Stimulated activated CD4-positive, alpha-beta T cell treated with anti-CD3 and anti-CD28 coated beads, Interleukin-4, amount 100 ng/mL, for 24 hours (primary cell): ENCODE measurements around the gene WFIKKN2.
"Not testable (repeated sequence)": the region's sequence is repeated elsewhere in the genome, so short reads cannot be mapped to it uniquely, and the experiment has no call there.

ENCODE experiments used
- DNase-seq: peaks from one replicate; pipeline ENCODE4 v3.0.0-alpha.2; 2020

Gene WFIKKN2

DNA sequence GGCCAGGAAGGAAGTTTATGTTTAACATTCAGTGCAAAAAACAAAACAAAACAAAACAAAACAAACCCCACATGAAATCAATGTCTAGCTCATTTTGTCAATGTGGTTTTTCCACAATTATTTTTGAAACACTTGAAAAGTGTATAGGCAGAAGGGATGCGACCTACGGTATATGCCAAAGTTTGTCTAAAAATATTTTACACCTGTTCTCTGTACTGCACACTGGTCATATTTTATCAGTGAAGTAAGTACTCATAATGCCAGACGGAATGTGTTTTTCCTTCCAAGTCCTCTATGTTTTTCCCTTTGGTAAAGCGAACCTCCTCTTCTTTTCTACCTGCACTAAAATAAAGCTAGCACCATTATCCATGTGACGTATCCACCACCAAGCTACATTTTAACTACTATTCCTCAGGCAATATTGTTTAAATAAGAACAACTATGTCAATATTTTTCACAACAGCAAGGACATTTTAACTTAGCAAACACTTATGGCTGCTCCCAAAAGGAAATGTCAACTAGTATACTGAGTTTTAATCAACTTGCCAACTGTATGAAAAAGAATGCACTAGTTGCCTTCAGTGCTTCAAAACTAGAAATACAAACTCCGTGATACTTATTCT is 20.4 kb downstream of the WFIKKN2 start:
- no peak for DNase-seq

DNA sequence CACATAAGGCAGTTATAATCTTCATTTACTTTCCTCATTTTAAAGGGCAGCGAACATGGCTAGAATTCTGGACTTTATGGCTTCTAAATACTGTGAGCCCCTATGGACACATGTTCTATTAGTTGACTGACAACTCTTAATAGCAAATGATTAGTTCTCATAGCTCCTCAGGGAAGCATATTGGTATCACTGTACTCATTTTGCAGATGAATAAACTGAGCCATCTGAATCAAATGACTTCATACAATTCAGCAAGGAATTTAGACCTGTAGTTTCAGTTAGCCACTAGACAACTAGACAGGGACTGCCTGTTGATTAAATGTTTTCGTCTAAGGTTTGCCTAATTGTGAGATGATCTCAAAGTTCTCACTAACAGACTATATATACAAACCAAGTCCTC is 21.0 kb downstream of the WFIKKN2 start:
- DNase-seq, result no peak

DNA sequence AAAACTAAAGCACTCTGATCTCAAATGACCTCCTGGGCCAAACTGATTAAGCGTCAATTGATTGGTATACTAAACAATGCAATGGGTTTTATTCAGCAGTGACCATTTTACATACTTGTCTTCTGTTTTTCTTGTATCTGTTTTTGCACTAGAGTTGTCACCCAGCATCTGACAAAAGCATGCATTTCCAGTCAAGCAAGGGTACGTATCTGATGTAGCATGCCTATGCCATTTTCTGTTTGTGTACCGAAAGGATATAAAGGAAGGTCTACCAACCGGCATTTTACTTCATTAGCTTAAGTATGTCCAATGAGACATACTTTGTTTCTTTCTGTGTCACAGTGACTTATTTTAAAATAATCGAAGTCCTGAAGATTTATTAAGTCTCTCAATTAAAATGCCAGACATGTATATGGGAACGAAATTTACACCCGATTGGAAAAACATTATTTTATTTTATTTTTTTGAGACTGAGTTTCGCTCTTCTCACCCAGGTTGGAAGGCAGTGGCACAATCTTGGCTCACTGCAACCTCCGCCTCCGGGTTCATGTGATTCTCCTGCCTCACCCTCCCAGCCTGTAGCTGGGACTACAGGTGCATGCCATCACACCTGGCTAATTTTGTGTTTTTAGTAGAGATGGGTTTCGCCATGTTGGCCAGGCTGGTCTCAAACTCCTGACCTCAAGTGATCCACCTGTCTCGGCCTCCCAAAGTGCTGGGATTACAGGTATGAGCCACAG is 23.3 kb downstream of the WFIKKN2 start:
- no peak for DNase-seq

DNA sequence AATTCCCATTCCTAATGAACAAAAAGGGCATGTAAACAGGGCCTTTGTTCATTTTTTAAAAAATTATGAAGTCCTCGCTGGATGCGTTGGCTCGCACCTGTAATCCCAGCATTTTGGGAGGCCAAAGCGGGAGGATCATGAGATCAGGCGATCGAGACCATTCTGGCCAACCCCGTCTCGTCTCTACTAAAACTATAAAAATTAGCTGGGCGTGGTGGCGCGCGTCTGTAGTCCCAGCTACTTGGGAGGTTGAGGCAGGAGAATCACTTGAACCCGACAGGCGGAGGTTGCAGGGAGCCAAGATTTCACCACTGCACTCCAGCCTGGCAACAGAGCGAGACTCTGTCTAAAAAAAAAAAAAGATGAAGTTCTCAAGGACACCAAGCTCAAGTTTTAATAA is 24.3 kb downstream of the WFIKKN2 start:
- DNase-seq, result not testable (repeated sequence)

DNA sequence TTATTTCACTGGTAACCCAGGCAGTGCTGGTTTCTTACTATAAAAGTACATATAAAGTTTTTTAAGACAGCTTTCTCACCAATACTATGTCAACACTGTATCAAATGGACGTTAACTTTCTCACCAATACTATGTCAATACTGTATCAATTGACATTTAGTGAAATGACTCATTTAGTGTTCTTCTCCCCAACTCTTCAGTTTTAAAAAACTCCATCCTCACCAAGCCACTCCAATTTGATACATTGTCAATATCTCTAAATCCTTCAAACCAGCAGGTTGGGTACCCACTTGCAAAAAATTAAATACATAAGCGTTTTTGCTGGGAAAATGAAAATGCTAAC is 25.9 kb downstream of the WFIKKN2 start:
- no peak for DNase-seq

DNA sequence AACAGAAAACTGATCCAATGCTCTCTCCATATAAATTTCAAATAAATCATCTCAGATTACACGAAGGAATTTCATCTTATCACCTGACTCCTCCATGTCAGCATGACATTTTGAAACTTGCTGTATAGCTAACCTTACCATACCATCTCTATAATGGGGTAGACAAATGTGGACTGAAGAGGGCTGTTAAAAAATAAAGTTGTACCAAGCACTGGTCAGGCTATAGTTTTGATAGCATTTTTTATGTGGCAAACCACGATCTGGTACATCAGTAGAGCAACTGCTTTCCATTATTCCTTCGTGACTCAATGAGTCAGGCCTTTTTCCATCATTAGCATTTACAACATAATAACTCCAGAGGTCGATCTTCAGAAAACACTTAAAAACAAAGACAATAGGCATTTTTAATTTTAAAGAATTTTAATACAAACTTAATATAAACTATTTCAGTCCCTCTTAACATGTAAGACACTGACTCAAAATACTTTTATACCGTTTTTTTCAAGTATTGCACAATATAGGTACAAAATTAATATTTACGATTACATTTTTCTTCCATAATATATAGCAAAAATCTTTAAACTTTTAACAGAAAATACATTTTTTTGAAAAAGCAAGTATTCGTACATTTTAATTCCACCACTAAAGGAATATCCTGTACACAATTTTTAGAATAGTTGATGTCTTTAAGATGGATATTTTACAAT is 26.6 kb downstream of the WFIKKN2 start:
- no peak for DNase-seq

DNA sequence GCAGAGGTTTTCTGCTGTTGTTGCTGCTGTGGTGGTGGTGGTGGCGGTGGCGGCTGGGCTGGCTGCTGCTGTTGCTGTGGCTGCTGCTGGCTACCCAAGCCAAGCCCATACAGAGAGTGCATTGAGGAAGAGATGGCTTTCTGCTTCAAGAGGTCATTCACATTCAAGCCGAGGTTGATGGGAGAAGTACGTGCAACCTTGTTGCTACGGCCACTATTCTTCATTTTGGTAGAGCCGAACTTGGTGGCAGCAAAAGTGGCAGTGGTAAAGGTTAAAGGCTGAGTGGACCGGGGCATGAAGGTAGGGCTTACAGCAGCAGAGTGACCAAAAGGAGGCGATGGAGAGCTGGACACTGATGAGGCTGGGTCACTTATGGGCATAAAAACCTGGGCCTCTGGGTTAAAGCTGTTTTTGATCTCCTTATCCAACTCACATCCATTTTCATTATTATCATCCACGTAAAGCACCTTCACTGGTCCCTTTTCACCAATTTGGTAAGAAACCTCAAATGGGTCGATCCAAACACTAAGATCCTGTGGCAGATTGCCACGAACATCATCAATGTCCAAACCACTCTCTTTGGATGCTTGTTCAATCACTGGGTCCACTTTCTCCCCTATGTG is 27.9 kb downstream of the WFIKKN2 start:
- peak; percentile 50 for DNase-seq

DNA sequence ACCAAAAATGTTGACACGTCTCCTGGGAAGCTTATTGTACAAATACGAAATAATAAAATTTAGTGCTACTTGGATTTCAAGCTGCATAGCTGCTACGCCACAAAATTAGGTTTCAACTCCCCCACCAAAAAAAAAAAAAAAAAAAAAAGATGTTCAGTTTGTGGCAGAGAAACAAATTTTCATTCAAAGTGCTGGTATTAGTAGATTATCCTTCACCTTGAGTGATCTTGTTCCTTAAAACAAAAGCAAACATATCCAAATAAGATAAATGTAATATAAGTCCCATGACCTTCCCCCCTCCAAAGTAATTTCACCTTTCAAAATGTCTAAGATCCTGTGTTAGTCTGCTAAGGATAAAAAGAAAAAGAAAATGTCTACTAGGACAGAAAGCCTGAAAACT is 28.5 kb downstream of the WFIKKN2 start:
- no peak for DNase-seq

DNA sequence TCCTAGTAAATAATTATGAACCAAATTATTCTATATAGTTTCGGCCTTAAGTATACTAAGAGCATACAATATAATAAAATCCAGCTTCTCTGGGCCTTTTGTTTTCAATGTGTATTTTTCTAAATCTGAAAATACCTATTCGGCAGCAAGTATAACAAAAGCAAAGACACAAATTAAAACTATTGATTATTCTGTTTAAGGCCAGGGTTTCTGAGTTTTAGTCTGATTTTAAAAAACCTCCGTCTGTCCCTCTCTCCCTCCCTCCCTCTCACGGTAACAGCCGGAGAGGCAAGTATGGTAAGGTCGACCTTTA is 29.3 kb downstream of the WFIKKN2 start:
- peak; percentile 20 for DNase-seq

DNA sequence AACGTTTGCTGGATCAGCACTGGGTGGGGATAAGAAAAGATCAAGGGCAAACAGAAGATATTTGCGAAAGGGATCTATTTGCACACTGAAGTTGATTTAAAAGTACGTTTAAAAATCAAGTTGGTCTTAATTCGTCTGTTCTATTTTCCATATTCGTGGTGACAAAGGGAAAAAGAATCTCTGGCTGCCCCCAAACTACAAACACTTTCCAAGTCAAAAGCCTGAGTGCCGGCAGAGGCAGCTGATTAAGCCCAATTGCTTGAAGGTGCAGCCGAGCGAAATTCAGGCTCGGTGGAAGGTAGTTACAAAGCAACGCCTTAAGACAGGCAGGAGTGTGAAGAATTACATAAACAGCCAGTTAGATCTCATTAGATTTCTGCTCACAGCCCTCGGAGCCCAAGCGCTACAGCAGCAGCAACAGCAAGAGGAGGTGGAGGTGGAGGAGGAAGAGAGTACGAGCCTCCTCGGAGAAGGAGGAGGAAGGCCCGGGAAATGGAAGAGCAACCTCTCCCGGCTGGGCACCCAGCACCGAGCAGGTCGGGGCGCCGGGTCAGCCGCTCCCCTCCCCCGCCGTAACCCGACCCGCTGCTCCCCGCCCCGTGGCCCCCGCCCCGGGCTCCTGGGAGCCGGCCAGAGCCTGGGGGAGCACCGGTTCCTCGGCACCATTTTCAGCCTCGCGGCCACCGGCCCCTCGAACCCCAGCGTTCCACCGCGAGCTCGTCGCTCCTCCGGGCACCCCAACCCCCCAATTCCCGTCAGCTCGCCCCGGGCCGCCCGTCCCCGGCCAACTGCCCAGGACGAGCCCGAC is 29.9 kb downstream of the WFIKKN2 start:
- peak; percentile 42 for DNase-seq

DNA sequence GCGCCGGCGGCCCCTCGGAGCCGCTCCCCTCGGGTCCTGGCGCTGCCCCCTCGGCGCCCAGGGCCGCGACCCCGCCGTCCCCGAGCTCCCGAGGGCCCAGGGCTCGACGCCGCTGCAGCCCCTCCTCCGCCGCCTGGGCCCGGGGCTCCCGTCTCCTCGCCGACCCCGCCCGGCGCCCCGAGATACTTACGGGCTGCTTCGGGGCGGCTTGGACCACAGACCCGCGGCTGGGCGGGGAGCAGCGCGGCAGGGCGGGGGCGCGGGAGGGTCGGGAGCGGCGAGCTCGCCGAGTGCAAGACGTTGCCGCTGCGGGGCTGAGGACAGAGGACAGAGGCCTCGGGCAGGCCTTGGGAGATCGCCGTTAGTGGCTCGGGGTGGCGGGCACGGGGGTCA is 30.5 kb downstream of the WFIKKN2 start:
- no peak for DNase-seq

DNA sequence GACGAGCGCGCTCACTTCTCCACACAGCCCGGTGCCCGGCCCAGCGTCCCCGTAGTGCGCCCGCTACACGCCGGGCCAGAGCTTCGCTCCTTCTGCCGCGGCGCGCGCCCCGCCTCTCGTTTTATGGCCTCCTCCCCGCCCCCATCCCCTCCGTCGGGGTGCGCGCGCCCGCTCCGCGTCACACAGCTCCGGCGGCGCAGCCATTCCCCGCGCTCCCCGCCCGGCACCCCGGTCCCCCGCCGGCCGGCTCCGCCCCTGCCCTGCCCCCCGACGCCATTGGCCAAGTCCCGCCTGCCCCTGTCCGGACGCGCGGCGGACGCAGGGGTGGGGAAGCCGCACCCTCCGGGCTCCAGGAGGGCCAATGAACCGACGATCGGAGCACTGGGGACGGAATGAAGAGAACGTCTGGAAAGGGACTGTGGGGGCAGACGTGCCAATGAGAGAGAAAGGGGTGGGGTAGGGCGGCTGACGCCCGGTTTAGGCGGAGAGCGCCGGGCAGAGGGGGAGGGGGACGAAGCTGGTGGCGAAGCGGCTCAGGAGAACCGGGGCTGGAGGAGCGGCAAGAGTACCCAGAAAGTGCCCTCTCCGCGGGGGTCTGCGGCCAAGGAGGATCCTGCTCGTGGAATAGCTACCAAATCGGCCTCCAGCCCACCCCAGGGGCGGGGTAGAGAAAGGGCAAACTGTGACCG is 31.0 kb downstream of the WFIKKN2 start, which contains the start of gene TOB1:
TOB1 (minus strand) TSS at position 94 of the 689 bp plus-strand sequence. CDS start 2,337 bp downstream, outside the sequence.
- peak; percentile 95 for DNase-seq

DNA sequence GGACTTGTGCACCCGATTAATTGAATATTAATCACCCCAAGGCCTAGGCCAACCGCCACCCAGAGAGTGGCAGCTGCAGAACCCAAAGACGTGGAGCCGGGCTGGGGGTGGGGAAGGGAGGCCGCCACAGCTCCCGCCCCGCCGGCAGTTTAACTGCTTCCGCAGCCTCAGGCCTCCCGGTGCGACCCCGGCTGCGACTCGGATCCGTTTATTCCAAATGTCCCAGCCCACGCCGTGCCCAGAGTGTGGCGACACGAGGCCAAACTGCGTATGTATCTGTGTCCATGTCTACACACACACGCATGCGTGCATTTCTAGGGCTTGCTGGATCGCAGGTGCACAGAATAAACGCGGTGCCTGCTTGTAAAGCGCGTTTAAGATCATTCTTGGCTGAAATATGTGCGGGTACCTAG is 31.6 kb downstream of the WFIKKN2 start:
- DNase-seq, result peak; percentile 70

DNA sequence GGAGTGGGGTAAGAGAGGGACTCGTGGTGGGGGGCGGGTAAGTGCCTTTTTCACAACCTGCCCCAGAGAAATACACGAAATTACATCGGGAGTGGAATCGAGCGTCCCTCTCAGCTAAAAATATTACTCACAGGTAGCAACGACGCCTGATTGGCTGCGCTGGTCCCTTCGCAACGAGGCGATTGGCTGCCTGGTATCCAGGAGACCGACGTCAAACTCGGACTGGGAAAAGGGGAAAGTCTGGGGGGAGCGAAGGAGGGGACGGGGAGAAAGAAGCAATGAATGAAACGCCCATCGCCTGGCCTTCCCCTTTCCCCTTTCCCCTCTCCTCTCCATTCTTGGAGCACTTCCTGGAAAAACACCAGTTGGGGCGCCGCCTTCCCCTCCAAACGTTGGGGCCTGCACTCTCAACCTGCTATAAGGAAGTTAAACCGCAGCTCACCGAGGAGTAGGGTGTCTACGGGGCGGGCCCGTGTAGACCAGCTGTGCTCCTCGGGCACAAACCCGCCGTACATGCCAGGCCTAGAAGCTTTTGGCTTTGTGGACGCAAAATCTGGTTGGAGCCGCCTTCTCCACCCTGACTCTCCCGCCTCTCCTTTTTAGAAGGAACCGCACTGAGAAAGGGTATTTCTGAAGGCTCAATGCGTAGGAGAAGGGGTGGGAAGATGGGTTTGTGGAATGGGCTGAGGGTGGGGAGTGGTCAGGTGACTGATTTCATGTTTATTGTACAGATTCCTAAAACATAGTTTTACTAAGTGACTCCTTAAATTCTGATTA is 32.2 kb downstream of the WFIKKN2 start:
- DNase-seq, result peak; percentile 88

DNA sequence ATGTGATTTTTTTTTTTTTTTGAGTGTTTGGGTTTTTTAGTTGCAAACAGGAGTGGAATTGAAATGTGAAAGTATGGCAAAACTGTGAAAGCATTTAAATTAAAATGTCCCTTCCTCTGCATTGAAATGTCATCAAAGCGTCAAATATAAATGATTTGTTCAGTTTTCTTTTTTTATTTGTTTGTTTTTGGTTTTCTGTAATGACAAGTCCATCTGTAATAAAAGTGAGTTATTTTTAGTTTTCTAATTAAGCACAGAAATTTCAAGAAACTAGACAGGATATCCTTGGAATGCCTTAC is 32.7 kb downstream of the WFIKKN2 start:
- DNase-seq, result no peak

DNA sequence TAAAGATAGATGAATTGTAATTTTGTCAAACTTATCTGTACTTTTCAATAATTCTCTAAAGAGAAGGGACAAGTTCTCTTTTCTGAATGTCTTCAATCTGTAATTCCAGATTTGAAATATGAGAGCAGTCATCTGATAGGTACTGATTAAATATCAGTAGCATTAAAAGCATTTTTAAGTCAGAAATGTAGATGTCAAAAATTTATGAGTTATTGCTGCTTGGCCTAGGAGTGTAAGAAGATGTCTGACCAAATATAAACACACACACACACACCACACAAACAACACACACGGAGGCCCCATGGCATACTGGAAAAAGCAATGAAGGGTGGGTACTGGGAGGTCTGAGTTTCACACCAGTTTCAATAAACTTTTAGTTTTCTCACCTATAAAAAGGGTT is 33.2 kb downstream of the WFIKKN2 start:
- DNase-seq, result no peak

DNA sequence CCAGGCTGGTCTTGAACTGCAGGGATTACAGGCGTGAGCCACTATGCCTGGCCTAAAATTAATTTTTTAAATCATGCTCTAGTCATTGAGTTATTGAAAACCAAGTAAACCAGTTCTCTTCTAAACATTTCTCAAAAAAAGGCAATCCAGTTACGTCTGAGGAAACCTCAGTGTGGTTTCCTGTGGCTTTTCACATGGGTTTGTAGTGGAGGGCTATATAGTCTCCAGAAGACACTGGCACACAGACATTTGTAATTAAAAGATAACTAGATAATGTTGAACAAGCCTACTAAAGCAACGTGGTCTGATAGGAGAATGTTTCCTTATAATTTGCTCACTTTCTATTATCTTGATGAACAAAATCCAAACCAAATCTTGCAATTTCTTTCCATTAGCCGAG is 36.0 kb downstream of the WFIKKN2 start:
- DNase-seq, result peak; percentile 24

DNA sequence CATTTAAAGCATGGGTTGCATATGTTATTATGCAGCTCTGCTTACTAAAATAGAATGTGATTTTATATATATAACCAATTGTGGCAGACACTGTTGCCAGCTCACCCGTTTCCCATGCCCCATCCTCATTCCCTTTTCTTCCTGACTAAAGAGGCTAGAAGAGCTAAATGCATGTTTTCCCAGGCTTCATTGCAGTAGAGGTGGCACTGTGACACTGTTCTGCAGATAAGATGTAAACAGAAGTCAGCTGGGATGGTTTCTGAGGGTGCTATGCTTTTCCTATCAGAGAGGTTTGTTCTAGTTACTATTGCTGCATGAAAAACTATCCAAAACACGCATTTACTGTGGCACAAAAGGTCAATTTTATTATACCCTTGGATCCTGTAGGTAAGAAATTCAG is 36.5 kb downstream of the WFIKKN2 start:
- no peak for DNase-seq

DNA sequence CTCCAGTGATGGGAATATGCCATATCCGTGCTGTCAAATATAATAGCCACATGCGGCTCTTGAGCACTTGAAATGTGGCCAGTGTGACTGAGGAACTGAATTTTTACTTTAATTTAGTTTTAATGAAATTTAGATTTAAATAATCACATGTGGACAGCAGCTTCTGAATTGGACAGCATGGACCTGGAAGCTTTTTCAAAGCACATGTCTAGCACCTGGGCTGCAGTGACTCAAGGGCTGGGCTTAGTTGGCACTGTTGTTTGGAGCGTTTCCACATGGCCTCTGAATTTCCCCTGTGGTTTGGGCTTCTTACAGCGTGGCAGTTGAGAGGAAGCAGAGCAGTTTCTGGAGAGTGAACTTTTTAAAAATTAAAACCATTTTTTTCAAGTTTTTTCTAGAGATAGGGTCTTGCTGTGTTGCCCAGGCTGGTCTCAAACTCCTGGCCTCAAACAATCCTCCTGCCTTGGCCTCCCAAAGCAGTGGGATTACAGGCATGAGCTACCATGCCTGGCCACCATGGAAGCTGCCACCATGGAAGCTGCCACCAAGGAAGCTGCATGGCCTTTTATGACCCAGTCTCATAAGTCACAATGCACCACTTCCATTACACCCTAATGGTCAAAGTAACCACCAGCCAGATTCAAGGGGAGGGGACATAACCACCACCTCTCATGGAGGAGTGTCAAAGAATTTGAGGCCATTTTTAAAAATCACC is 37.5 kb downstream of the WFIKKN2 start:
- peak; percentile 59 for DNase-seq

DNA sequence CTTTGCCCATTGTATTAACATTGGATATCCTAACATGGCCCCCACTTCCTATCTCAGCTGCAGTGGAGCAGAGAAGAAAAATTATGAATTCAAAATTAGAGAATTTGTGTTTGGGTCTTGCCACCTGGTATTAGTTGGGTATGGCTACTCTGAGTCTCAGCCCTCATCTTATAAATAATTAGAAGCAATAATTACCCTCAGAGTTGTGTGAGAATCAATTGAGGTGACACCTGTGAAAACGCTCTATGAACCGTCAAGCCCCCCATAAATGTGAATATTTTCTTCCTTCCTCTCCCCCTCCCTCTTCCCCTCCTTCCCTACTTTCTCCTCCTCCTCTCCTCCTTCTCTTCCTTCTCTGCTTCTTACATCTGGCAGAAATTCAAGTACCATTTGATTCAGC is 39.7 kb downstream of the WFIKKN2 start:
- DNase-seq, result no peak

DNA sequence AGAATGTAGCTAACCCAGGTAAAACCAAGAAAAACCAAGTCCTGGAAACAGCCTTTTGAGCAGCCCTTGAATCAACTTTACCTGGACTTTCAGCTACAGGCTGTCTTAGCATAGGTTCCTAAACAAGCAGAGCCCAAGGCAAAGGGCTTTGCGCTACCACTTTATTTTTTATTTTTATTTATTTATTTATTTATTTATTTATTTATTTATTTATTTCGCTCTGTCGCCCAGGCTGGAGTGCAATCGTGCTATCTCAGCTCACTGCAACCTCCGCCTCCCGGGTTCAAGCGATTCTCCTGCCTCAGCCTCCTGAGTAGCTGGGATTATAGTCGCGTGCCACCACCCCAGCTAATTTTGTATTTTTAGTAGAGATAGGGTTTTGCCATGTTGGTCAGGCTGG is 41.7 kb downstream of the WFIKKN2 start:
- DNase-seq, result not testable (repeated sequence)
